ENCODE measurements around the gene SLC44A1.

The SLC44A1 gene

DNA sequence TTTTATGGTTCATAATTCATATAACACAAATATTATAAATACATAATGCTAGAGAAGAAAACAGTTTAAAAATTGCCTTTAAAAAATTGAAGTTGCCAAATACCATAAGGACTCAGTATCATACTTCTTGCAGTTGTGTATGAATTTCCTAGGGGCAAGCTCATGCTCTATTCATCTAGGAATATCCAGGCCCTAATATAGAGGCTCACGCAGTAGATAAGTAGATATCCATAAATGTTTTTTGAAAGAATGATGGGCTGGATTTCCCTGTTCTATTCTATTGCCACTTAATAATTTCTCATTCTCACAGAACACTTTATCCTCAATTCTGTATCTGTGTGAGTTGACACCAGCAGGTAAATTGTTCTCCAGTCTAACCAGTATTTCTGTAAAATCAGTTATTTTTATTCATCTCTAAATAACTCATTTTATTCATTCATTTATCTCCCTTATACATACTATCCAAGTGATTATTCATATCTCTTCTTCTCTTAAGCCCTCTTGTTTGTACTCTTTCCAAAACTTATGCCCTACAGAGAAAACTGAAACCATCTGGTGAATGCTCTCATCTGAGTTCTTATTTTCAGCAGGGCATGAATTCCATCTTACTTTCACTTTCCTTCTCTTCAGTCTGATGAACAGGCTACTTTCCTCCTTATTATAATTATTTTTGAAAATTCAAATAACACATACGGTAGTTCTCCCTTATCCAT is 97.1 kb downstream of the SLC44A1 start:
- DNase-seq = peak in 1 of 5 donors; percentile 33

DNA sequence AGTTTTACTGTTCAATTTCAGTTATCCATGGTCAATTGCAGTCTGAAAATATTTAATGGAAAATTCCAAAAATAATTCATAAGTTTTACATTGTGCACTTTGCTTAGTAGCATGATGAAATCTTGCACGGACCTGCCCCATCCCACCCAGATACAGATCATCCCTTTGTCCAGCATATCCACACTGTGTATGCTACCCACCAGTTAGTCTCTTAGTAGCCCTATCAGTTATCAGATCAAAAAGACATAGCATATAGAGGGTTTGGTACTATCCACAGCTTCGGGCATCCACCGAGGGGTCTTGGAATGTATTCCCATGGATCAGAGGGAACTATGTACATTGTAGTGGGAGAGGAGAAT is 97.7 kb downstream of the SLC44A1 start:
- no peak for DNase-seq

DNA sequence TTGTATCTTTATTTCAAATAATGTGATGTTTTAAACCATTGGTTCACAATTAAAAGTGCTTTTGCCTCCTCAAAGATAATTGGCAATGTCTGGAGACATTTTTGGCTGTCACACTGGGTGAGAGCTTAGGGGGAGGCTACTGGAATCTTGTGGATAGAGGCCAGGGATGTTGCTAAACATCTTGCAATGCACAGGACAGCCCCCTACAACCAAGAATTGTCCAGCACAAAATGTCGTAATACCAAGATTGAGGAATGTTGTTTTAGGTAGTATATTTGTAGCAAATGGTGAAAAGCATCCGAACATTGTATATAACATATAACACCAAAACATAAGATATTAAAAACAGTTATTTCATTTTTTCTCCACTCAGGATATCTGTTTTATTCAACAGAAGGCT is 99.8 kb downstream of the SLC44A1 start:
- DNase-seq = no peak

DNA sequence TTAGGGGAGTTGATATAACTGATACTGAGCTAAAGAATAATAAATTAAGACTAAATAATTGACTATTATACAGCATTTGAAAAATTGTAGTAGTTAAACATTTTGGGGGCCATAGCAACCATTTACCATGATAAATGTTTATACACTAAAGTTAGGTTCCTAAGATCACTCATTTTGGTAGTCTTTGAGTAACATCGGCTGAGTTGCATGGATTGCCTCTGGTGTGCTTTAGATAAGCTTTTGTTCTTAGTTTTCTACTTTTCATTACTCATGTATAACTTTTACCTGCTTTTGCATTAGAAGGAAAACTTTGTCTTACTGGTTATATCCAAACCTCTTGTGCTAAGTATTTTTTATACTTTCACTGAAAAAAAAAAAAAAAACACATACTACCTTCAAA is 101.2 kb downstream of the SLC44A1 start:
- no peak for DNase-seq

DNA sequence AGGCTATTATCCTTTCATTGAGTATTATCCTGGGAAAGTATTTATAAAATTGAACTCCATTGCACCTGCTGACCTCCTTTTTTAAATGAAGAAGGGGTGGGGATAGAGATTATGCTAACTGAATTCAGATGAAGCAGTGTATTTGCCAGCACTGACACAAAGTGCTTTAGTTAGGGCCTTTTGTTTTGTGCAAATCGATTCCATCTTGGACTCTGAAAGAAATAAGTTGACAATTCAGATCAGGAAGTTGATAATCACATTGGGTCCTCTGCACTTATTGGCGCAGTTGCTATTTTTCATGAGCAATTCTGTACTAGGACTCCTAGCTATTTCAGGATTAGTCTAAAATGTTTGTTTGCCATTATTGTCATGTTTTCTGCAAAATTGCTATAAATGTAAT is 101.8 kb downstream of the SLC44A1 start:
- DNase-seq = no peak

DNA sequence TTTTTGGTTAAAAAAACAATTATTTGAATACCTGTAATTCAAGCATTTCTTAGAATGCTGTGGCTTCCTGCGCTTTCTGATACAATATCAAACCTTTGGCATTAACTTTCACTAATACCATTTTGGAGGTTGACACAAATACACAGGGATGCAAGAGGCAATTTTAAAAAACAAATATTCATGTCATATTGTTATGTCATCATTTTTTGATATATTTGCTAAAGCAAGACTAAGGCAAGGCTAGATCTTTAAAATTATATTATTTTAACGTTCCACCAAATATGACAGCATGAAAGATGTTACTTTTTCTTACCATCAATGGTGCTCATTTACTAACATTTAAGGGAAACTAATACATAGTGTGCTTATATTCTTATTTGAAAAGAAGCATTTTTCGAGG is 110.0 kb downstream of the SLC44A1 start:
- DNase-seq = no peak

DNA sequence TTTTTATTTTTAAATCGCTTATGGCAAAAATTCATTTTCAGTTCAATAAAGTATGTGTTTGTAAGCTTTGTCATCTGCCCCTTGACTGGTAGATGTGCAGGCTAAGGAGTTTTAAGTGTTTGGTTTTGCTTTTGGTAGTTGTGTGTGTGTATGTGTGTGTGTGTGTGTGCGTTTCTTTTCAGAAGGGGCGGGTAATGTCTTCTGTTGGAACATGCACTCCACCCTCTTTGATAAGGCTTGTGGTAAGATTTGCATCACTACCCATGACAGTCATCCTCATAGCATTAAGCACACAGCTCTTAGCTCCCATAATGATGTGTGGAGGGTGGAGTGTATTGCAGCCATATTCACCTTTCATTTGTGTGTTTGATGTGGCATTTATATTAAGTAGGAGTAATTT is 111.3 kb downstream of the SLC44A1 start:
- peak in 1 of 5 donors; percentile 20 for DNase-seq

DNA sequence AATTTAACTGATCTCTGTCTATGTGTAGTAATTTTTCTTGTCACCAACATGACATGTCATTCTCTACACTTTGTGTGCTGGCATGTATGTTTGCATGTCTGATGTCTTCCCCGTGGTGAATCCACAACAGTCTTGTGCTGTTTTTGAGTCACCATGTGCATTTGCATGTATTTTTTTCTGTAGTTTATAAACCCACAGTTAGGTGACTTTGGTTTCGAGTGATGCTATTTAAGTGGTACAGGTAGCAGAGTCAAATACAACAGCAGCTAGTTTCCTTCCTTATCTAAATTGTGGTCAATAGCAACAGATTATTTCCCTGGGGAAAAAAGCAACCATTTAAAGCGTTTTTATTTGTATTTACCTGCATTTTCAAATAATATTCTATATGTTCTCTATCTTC is 113.5 kb downstream of the SLC44A1 start:
- DNase-seq = no peak

DNA sequence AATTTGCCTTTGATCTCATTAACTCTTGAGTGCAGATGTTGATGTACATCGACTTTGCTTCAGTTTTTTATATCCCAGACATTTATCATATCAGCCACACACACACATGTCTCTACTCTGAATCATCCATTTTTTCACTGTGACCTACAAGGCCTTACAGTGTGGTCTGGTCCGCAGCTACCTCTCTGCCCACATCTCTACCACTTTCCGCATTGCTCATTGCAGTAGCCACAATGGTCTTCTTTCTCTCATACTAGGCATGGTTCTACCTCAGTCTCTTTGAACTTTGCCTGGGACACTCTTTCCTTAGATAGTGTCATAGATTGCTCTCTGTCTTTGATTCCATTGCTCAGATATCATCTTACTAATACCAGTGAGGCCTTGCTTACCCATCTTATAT is 115.4 kb downstream of the SLC44A1 start:
- peak in 1 of 5 donors; percentile 63 for DNase-seq

DNA sequence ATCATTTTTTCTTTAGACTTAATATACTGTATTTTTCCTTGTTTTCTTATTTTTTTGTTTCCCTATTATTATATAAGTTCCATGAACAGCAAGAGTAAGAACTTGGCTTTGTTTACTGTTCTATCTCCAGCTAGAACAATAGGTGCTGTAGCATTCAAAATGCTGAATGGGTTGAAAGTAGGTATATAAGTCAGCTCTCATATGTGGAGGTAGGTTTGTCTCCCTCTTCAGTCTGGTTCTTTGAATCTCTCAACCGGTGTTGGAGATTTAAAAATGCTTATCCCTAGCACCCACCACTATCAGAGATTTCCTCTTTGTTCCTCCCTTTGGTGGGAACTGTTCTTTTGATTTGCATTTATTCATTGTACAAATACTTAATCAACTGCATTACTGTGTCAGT is 115.9 kb downstream of the SLC44A1 start:
- no peak for DNase-seq

DNA sequence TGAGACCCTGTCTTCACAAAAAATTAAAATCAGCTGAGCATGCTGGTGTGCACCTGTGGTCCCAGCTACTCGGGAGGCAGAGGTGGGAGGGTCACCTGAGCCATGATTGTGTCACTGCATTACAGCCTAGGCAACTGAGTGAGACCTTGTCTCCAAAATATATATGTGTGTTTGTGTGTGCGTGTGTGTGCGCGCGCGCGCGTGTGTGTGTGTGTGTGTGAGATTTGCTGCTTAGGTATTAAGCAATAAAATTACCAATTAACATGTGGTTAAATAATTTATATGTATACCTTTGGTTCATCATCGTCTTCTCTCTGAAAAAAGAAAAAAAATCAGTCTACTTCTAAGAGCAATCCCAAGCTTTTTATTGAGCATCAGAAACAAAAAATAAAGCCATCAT is 117.4 kb downstream of the SLC44A1 start:
- no peak for DNase-seq

DNA sequence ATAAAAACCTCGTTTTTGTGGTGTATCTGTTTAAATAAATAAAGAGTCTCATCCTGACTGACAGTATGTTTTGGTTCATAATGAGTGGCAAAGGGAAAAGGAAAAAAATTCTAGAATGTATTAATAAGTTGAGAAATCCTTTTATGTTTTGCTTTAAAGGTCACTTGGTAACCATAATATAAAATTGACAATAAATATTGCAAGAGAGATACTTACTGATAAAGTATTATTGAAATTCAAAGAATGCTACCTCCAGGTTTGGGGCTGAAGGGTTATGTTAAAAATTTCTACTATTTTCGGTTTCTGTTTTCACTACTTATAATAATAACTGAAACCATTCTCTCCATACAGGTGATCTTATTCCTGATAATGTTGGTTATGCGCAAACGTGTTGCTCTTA is 118.0 kb downstream of the SLC44A1 start:
- DNase-seq = no peak

DNA sequence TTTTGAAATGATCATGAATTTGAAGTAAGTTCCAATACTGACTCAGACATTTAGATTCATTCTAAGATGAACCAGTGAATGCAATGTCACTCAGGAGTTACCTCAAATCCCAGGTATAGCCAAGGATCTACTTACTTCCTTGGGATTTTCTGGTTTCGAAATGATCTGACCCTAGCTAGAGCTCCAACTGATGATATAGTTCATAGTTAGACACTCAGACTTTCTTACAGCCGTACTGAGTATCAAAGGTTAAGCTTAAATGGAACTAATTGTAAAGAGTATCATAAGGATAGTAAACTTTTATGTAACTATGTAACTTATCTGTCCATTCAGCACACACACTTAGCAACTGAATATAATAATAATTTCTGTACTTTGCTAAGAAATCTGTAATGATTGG is 119.4 kb downstream of the SLC44A1 start:
- DNase-seq = no peak

DNA sequence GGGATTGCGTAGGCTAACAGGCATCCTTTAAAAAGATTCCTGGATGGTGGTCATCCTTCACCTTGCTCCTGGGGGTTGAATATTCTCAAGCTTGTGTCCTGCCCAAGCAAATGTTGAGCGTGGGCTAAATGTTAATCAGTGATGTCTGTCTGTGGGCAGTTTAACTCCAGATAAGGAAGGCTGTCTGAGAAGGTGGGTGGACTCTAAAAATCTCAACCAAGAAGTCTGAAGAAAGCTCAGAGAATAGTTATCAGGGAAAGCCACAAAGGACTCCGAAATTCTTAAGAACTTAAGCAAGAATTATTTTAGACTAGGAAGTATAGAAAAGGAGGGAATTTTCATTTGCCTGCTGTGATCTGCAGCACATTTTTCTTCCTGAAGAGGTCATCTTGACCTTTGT is 125.5 kb downstream of the SLC44A1 start:
- DNase-seq = no peak

DNA sequence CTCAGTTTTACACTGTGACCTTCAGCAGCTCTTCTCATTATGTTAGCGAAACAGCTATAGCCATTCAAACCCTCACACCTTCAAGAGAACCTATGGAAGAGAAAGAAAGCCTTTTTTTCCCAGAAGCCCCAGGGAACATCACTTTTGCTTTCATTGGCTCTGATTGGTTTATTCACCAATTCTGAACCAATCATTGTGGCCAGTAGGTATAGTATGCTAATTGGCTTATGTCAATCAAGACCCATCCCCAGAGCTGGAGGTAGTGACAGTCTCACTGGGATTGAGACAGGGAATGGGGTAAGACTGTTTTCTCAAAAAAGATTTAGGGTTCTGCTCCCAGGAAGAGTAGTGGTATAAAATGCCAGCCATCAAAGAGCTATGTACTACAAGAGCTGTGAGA is 129.3 kb downstream of the SLC44A1 start:
- no peak for DNase-seq

DNA sequence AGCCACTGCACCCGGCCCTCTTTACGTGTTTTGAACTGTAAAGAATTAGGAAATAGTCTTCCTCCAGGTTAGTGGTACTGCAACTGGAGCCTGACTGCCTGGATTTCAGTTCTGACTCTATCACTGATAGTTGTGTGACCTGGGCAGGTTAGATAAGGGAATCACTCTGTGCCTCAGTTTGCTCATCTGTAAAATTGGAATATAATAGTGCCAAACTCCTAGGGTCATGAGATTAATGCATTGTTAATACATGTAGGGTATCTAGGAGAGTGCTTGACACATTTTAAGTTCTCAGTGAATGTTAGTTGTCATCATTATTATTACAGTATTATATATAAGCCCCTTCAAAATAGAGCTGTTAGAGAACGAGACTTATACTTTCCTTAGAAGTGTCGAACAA is 130.9 kb downstream of the SLC44A1 start:
- DNase-seq = no peak

DNA sequence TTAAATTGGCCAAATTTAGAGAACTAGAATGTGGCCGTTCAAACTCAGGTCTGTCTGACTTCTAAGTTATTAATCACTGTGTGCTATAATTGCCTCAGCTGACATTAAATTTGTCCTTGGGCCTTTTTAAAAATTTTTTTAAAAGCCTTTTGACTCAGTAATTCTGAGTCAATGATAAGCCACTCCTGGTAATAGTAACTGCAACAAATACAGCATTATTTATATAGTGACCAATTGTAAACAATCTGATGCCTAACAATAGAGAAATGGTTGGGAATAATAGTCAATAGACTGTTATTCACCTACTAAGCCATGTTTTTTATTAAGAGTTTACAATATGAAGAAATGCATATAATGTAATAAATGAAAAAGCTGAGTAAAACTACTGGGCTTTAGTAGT is 132.4 kb downstream of the SLC44A1 start:
- DNase-seq = no peak

DNA sequence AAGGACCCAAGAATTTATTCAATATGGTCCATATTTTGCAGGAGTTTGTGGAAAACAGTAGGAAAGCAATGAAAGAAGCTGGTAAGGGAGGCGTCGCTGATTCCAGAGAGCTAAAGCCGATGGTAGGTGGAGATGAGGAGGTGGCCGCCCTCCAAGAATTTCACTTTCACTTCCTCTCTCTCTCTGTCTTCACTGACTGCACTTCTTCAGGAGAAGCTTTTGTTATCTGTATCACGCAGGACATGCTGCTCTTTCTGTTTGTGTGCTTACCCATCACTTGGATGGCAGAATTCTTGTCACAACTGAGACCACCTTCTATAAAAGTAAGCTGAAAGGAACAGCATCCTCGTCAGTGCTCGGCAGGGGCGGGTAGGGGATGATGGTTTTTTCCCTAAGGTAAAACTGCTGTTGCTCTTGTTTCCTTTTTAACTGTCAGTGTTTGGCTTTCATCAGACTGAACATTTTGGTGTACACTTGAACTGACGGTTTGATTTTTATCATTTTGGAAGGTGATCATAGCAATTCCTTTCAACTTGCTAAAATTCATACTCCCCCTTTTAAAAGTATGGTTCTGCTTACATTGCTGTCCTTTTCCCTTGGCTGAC is 141.0 kb downstream of the SLC44A1 start:
- peak in 2 of 5 donors; percentile 7 to 57 for DNase-seq

DNA sequence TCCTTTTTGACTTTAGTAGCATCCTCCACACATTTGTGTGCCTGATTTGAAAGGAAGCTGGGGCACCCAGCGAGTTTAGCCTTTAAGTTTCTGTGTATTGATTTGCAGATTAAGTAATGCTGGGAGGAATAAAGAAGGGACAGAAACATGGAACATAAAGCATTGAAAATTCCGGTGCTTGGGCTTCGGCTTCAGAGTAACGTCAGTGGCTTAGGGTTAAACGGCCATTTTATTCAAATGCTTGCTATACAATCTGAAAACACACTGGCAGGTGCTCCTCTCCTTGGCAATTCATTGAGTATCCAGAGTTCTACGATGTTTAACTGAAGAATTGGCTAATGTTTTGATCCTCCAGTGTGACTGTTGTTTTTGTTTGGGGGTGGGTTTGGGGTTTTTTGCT is 145.3 kb downstream of the SLC44A1 start:
- no peak for DNase-seq

DNA sequence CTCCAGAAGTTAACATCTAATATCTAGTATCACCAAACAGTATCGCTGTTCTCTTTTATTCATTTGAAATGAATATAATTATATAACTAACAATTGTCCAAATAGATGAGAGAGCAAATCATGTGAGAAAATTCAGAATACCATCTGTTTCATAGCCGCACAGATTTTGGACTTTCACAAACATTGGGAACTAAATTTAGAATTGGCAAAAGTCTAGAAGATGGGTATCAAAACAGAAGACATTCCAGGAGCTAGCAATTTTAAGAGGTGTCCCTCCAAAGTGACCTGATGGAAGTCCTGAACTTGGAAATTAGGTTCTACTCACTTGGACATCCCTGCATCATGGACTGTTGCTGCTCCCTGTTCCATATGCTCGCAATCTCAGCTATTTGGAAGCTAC is 146.4 kb downstream of the SLC44A1 start:
- DNase-seq = no peak

DNA sequence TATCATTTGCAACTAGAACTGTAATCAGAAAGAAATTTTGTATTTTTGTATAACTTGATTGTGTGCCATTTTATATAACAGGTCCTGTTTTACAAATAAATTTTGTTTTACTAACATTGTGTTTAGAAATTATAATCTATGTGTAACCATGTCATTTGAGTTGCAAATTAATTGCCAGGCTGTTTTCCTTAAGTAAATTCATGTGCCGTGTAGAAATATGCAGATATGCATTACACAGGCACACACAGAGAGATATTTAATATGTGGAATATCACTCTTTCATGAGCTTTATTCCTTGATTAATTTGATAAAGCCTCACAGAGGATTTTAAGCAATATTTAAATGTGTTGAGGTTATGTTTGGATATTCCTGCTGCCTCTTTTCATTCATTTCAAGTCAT is 146.8 kb downstream of the SLC44A1 start:
- DNase-seq = no peak

DNA sequence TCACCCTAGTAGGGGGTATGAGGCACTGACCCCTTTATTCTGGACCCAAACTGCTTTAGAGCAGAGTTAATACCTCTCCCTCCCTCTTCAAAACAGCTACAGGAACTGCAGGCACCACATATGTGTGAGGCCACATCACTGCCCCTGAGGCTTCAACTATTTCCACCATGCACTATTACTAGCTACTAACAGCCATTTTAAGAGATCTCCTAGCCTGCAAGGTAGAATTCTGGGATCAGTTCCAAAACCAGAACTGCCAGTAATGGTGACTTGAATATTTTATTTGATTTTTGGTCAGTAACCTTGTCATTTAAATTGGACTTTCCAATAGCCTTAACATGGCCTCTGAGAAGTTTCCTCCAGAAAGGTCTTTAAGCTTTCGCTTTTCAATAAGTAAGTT is 148.1 kb downstream of the SLC44A1 start:
- DNase-seq = no peak

DNA sequence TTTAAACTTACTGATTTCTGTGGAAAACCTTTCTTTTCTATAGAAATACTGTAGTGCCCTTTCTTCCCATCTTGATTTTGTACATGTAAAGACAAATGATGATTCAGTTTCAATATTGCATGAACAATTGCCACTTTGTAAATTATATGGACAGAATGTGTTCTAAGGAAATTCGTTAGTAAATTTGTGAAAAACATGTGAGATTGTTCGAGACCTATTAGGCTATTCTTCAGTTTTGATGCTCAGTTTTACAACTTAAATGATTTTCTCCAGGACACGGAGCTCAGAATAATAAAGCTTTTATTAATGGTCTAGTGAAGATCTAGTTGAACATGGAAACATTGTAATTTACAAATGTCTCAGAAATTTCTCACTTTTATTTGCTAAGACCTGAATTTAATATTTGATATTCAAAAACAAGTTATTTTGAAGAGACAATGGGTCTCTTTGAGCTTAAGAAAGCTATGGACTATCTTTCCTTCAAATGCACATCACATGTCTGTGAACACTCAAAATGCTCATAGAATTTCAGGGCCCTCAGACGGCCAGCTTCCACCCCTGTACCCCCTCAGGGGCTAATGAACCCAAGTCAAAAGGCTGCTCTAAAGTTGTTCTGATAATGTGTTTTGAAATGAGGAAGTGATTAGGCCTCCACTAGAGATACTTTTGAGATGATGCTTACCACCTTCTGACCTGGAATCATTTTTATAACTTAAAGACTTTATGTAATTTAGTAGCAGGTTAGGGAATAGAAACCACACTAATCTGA is 149.3 kb downstream of the SLC44A1 start:
- no peak for DNase-seq

DNA sequence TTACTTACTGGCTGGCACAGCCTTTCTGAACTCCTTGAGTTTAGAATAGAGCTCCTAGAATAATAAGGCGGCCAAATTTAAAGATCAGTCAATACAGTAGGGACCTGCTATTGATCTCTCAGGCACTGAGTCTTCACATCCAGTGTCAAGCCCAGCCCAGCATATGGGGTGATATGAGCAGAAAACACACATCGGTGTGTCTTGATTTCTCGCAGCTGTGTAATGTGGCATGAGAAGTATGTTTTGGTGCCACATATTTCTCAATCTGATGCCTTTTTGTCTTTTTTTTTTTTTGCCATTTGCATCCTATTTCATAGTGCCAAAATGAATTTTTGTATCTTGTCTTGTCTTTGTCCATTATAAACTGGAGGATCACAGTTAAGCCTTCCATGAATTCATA is 152.0 kb downstream of the SLC44A1 start:
- DNase-seq = no peak

Data from T-helper 1 cell (primary cell).